ENCODE data around the gene NRG3.
"Not testable (repeated sequence)": the region's sequence is repeated elsewhere in the genome, so short reads cannot be mapped to it uniquely, and the experiment has no call there.

The NRG3 gene

GRCh38 chr10:82914655-82915136, 1039.7 kb downstream of the NRG3 start:
- no peak for FAIRE-seq
- no peak for DNase-seq (ENCODE audit: extremely low spot score, insufficient read length, low read depth)

- DNase-seq (ENCODE audit: extremely low spot score, insufficient read length, low read depth) (no peak), FAIRE-seq (no peak)
These were observed 1041.9 kb downstream of the NRG3 start for GRCh38 chr10:82916941-82917340.

GRCh38 chr10:82918022-82918421, 1043.0 kb downstream of the NRG3 start:
- DNase-seq (ENCODE audit: extremely low spot score, insufficient read length, low read depth): no peak
- no peak for FAIRE-seq

- FAIRE-seq: no peak
- DNase-seq (ENCODE audit: extremely low spot score, insufficient read length, low read depth): no peak
These were observed 1047.1 kb downstream of the NRG3 start for GRCh38 chr10:82922046-82922445.

GRCh38 chr10:82922755-82923154, 1047.8 kb downstream of the NRG3 start:
- FAIRE-seq: no peak
- DNase-seq (ENCODE audit: extremely low spot score, insufficient read length, low read depth): no peak

- no peak for DNase-seq (ENCODE audit: extremely low spot score, insufficient read length, low read depth)
- FAIRE-seq: no peak
These were observed 1049.7 kb downstream of the NRG3 start for GRCh38 chr10:82924711-82925110.

- FAIRE-seq: no peak
- no peak for DNase-seq (ENCODE audit: extremely low spot score, insufficient read length, low read depth)
These were observed 1050.6 kb downstream of the NRG3 start for GRCh38 chr10:82925547-82925946.

- FAIRE-seq: no peak
- no peak for DNase-seq (ENCODE audit: extremely low spot score, insufficient read length, low read depth)
These were observed 1057.5 kb downstream of the NRG3 start for GRCh38 chr10:82932451-82932850.

GRCh38 chr10:82934429-82934828, 1059.4 kb downstream of the NRG3 start:
- DNase-seq (ENCODE audit: extremely low spot score, insufficient read length, low read depth) (no peak), FAIRE-seq (no peak)

GRCh38 chr10:82934947-82935346, 1060.0 kb downstream of the NRG3 start:
- no peak for DNase-seq (ENCODE audit: extremely low spot score, insufficient read length, low read depth)
- FAIRE-seq: no peak

- FAIRE-seq (no peak), DNase-seq (ENCODE audit: extremely low spot score, insufficient read length, low read depth) (no peak)
These were observed 1063.3 kb downstream of the NRG3 start for GRCh38 chr10:82938331-82938730.

- no peak for DNase-seq (ENCODE audit: extremely low spot score, insufficient read length, low read depth)
- FAIRE-seq: no peak
These were observed 1067.5 kb downstream of the NRG3 start for GRCh38 chr10:82942286-82943099.

GRCh38 chr10:82943142-82943541, 1068.1 kb downstream of the NRG3 start:
- FAIRE-seq (no peak), DNase-seq (ENCODE audit: extremely low spot score, insufficient read length, low read depth) (no peak)

- no peak for FAIRE-seq
These were observed 1075.0 kb downstream of the NRG3 start for GRCh38 chr10:82949816-82950575.

GRCh38 chr10:82953331-82953730, 1078.3 kb downstream of the NRG3 start:
- FAIRE-seq: no peak
- DNase-seq (ENCODE audit: extremely low spot score, insufficient read length, low read depth): no peak

More at GRCh38 chr10:82949816-82950575, 1075.0 kb downstream of the NRG3 start:
- no peak for DNase-seq (ENCODE audit: extremely low spot score, insufficient read length, low read depth)

- FAIRE-seq: no peak
- no peak for DNase-seq (ENCODE audit: extremely low spot score, insufficient read length, low read depth)
These were observed 1078.9 kb downstream of the NRG3 start for GRCh38 chr10:82953909-82954308.

GRCh38 chr10:82960421-82961060, 1085.5 kb downstream of the NRG3 start:
- not testable (repeated sequence) for FAIRE-seq; DNase-seq (ENCODE audit: extremely low spot score, insufficient read length, low read depth)

- FAIRE-seq (no peak), DNase-seq (ENCODE audit: extremely low spot score, insufficient read length, low read depth) (no peak)
These were observed 1086.9 kb downstream of the NRG3 start for GRCh38 chr10:82961864-82962263.

- DNase-seq (ENCODE audit: extremely low spot score, insufficient read length, low read depth) (no peak), FAIRE-seq (no peak)
These were observed 1091.1 kb downstream of the NRG3 start for GRCh38 chr10:82966130-82966529.

GRCh38 chr10:82968533-82968932, 1093.5 kb downstream of the NRG3 start:
- DNase-seq (ENCODE audit: extremely low spot score, insufficient read length, low read depth): no peak
- no peak for FAIRE-seq

GRCh38 chr10:82969405-82969804, 1094.4 kb downstream of the NRG3 start:
- FAIRE-seq (no peak), DNase-seq (ENCODE audit: extremely low spot score, insufficient read length, low read depth) (no peak)

Data from GM18507 (cell line).